HG03095 (cell line): ENCODE results near the gene SIK1.
"Not testable (repeated sequence)": the region's sequence is repeated elsewhere in the genome, so short reads cannot be mapped to it uniquely, and the experiment has no call there.

Source experiments
- ATAC-seq: cut with Tn5 transposase; IDR thresholded peaks from one replicate; pipeline ENCODE4 v1.9.1; 2021; ENCODE audit warnings: moderate library complexity; ENCODE audit not compliant: unreplicated experiment

SIK1 gene

DNA sequence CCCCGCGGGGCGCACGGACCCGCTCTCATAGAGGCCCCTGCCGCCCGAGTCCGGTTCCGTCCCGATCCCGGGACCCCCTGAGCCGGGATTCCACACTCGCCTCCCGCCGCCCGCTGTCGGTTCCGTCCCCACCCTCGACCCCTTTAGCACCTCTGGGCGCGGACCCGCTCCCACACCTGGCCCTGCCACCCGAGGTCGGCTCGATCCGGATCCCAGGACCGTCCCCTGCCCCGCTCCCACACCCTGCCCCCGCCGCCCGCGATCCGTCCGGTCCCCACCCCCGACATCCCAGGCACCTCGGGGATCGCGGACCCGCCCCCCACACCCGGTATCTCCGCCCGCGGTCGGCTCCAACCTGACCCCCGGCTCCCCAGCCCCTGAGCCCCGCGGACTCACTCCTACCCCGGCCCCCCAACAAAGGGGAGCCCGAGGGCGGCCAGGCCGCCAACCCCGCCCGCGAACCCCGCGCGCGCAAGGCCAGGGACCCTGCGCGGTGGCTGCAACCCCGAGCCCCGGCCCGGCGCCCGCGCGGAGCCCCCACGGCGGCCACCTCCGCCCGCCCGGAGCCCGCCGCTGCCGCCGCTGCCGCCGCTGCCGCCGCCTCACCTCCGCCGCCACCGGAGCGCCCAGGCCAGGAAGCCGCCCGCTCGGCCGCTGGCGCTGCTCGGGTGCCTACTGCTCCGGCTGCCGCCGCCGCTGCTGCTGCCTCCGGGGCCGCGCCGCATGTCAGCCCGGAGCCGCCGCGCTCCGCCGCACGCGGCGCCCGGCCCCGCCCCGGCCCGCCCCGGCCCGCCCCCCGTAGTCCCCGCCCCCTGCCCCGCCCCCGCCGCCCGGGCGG, at the start of gene SIK1:
Gene SIK1 (minus strand): TSS at position 728 of the 838 bp plus-strand sequence. CDS start 953 bp downstream, outside the sequence.
- not testable (repeated sequence) for ATAC-seq

GRCh38 chr21:43471597-43472242, 44.8 kb upstream of the SIK1 start:
- ATAC-seq, result not testable (repeated sequence)

- ATAC-seq, result not testable (repeated sequence)
Measured at GRCh38 chr21:43469719-43470458, 43.0 kb upstream of the SIK1 start.

DNA sequence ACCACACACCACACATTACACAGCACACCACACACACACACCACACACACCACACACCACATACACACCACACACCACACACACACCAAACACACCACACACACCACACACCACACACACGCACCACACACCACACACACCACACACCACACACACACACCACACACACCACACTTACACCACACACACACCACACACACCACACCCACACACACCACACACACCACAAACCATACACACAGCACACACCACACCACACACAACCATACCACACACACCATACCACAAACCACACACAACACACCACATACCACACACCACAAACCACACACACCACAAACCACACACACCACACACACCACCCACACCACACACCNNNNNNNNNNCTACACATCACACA, 40.9 kb upstream of the SIK1 start:
- no peak for ATAC-seq

DNA sequence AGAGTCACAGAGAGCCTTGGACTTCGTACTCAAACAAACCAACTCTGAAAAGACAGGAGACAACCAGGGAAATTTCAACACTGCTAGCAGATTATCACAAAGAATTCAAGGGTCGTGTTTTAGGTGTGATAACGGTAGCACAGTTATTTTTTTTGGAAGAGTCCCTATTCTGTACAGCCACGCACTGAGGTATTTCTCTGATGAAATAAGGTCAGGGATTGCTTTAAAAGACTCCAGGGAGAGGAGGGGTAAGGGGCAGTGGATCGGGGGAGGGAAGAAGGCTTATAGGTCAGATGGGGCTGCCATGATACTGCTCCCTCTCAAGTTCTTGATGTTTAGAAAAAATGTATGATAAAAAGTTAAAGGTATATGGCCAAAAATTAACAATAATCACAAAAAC, 38.2 kb upstream of the SIK1 start:
- not testable (repeated sequence) for ATAC-seq

- ATAC-seq, result not testable (repeated sequence)
Measured at GRCh38 chr21:43463498-43464261, 36.7 kb upstream of the SIK1 start.

DNA sequence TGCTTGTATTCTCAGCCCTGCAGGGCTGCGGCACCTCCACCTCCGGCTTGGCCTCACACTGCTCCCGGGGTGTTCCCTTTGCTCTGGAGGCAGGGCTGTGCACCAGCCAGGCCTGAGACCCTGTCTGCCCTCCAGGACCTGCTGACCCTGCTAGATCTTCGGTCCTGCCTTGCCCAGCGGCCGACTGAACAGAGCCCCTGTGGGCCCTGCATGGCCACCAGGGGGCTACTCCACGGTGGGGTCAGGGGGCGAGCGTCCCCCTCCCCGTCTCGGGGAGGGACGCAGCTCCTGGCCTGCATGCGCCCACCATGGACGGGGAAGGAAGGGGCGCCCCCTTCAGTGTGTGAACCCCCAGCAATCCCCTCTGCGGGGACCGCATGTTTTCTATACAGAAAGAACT, 36.0 kb upstream of the SIK1 start:
- not testable (repeated sequence) for ATAC-seq

- ATAC-seq, result not testable (repeated sequence)
Measured at GRCh38 chr21:43460475-43460874, 33.5 kb upstream of the SIK1 start.

DNA sequence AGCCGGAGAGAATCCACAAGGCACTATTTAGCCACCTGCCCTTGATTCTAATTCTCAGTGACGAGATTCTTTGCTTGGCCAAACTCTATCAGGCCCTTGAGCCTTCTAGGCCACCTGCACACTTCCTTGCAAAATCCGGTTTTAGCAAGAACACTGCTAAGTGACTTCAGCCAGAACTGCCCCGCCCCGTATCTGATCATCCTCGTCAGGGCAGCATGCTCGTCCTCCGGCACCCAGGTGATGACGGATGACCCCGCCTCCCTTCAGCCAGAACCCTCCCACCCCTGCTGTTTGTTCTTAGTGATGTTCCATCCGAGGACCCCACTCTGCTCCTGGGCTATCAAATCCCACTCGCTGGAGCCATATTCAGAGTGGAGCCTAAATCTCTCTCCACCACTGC, 32.1 kb upstream of the SIK1 start:
- not testable (repeated sequence) for ATAC-seq

DNA sequence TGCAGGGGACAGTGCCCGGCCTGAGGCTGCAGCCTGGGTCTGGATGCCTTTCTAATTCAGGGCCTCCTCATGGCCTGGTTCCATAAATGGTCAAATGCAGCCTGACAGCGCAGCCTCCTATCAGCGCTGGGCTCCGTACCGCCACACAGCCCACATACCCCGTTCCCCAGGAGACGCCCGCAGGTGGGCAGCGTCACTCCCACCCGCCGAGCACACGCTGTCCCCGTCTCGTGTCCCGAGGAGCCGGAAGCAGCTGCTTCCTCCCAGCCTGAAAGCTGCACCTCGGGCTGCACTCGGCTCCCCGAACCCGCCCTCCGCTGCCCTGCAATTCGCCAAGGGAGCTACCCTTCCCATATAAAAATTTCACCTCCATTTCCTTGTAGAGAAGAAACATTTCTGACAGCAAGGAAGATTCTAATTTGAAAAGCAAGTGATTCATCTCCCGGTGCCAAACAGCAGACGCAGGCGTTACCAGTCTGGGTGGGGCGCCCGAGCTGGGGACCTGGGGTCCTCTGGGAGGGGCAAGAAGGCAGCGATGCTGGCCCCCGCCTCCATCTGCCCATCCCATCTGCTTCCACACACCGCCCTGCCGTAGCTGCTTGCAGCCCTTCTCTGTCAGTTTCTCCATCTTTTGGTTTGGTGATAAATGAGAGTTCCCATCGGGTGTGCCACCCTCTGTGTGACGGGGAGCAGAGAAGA, 29.8 kb upstream of the SIK1 start:
- not testable (repeated sequence) for ATAC-seq

- not testable (repeated sequence) for ATAC-seq
Measured at GRCh38 chr21:43455717-43456116, 28.8 kb upstream of the SIK1 start.

DNA sequence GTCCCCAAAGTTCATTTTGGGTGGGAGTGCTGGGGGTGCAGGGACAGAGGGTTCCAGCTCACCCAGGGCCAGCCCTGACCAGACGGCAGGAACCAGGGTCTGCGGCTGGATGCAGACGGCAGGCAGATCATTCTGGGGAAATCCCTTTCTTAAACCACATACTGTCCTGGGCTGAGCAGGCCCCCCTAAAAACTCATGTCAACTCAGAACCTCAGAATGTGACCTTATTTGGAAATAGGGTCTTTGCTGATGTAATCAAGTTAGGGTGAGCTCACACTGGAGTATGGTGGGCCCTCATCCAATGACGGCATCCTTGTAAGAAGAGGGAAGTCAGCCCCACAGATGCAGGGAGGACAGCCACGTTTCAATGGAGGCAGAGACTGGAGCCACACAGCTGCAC, 27.2 kb upstream of the SIK1 start:
- ATAC-seq, result not testable (repeated sequence)

DNA sequence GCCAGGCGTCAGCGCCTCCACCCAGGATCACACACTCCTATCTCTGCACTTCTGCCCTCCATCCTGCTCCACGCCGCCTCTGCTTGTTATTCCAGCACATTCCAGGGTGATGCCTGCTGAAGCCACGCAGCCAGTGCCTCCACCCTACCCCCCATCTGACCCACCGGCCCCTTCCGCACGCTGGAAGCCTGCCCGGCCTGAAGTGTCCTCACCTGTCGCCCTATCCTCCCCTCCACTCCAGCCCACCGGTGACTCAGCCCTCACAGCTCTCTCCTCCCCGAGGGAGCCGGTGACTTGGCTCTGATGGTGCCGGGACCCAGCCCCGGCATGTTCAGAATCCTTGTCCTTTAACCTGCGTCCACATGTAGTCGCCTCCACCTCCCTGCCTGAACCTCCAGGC, 24.9 kb upstream of the SIK1 start:
- ATAC-seq, result not testable (repeated sequence)

- ATAC-seq, result not testable (repeated sequence)
Measured at GRCh38 chr21:43450287-43450686, 23.4 kb upstream of the SIK1 start.

GRCh38 chr21:43447353-43447977, 20.5 kb upstream of the SIK1 start:
- ATAC-seq, result not testable (repeated sequence)

- ATAC-seq, result not testable (repeated sequence)
Measured at GRCh38 chr21:43446277-43446932, 19.5 kb upstream of the SIK1 start.

GRCh38 chr21:43444524-43444923, 17.6 kb upstream of the SIK1 start:
- ATAC-seq, result not testable (repeated sequence)

- ATAC-seq, result not testable (repeated sequence)
Measured at GRCh38 chr21:43442571-43442970, 15.6 kb upstream of the SIK1 start.
